Left lung (tissue), 10 donors: ENCODE measurements around the gene SNX1. TPM values are rescaled to one million over a fixed set of nuclear protein-coding genes. Genes with fewer than 3 reads are reported as not detected.
"Not testable (repeated sequence)": the region's sequence is repeated elsewhere in the genome, so short reads cannot be mapped to it uniquely, and the experiment has no call there.

Experiments
- ATAC-seq: fragments of 200-7000 bp; cut with Tn5 transposase; one replicate; pipeline ENCODE4 v1.9.1; 2020; ENCODE audit warnings: moderate library complexity
- DNase-seq, 4 donors: peaks; one replicate each; pipeline ENCODE4 v3.0.0-alpha.2; 2013 to 2020
- H3K27ac ChIP-seq, 2 donors: fragments of 200-600 bp; sonication (generic) in 1 of 2; one replicate each; pipeline versions ENCODE4 v1.5.0 to v1.8.0; 2020 to 2021
- H3K27me3 ChIP-seq, 2 donors: fragments of 200-600 bp; sonication (generic) in 1 of 2; one replicate each; pipeline versions ENCODE4 v1.5.0 to v1.8.0; 2020 to 2021
- H3K36me3 ChIP-seq, 2 donors: fragments of 200-600 bp; sonication (generic) in 1 of 2; one replicate each; pipeline versions ENCODE4 v1.5.0 to v1.8.0; 2020 to 2021
- H3K4me1 ChIP-seq, 2 donors: fragments of 200-600 bp; one replicate each; pipeline ENCODE4 v1.8.0; 2021
- H3K4me3 ChIP-seq, 2 donors: fragments of 200-600 bp; sonication (generic) in 1 of 2; one replicate each; pipeline versions ENCODE4 v1.5.0 to v1.8.0; 2020 to 2021; ENCODE audit warnings: mild to moderate bottlenecking in 1 of 2
- H3K9me3 ChIP-seq, 2 donors: fragments of 200-600 bp; sonication (generic) in 1 of 2; one replicate each; pipeline versions ENCODE4 v1.5.0 to v1.8.0; 2020 to 2021
- intact Hi-C, 2 donors: fragments of 100-400 bp; cut with DNase I; formaldehyde crosslinking; loops; one replicate each; pipeline versions ENCODE4 v1.11.2 to v1.14.2; 2022
- polyA plus RNA-seq, 6 donors: library from polyadenylated mRNA; unstranded; fragments of 120-200 nt; gene quantifications; one replicate each; pipeline ENCODE4 v1.2.1, GENCODE V29; 2013; ENCODE audit not compliant: insufficient read length in 6 of 6
- total RNA-seq, 2 donors: library from RNA; stranded (reverse); fragmentation: NEBNext Ultra II Directional; extraction: Animal tissue kit (Norgen Biotek cat#: 25700); gene quantifications; one replicate each; pipeline ENCODE4 v1.2.1, GENCODE V29; 2021
- TF ChIP-seq, protein P1 (sequence below), 2 donors: fragments of 200-600 bp; sonication (generic) in 1 of 2; IDR thresholded peaks; one replicate each; pipeline versions ENCODE4 v1.5.0 to v1.8.0; 2021; ENCODE audit warnings: antibody characterized with exemption in 2 of 2
- donor health status: DM: no; HTN: yes; CAD: no.
- donor health status: DM: no; HTN: no; CAD: no.

The SNX1 gene
- total and polyA plus RNA-seq, 8 donors, result 121 to 160 (median 126) TPM

GRCh38 chr15:64110950-64111678 lies 15.3 kb downstream of the SNX1 start:
- Histone ChIP-seq H3K9me3 (no peaks in the 10 kb centered on the region), H3K27ac (peak overlapping the region in 1 of 2 donors; percentile 55), H3K36me3 (peaks cover 0 to 39% of the 10 kb centered on the region in 2 donors), H3K4me3 (no peak overlapping the region), H3K4me1 (peaks cover 17 to 78% of the 10 kb centered on the region in 2 donors), H3K27me3 (no peaks in the 10 kb centered on the region)
- TF ChIP-seq, protein P1, sequence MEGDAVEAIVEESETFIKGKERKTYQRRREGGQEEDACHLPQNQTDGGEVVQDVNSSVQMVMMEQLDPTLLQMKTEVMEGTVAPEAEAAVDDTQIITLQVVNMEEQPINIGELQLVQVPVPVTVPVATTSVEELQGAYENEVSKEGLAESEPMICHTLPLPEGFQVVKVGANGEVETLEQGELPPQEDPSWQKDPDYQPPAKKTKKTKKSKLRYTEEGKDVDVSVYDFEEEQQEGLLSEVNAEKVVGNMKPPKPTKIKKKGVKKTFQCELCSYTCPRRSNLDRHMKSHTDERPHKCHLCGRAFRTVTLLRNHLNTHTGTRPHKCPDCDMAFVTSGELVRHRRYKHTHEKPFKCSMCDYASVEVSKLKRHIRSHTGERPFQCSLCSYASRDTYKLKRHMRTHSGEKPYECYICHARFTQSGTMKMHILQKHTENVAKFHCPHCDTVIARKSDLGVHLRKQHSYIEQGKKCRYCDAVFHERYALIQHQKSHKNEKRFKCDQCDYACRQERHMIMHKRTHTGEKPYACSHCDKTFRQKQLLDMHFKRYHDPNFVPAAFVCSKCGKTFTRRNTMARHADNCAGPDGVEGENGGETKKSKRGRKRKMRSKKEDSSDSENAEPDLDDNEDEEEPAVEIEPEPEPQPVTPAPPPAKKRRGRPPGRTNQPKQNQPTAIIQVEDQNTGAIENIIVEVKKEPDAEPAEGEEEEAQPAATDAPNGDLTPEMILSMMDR (IDR thresholded peaks at IDR 0.05), result no peak
- ATAC-seq (no peak), DNase-seq (no peak)
- intact Hi-C loops, result no loop called here

- ATAC-seq (no peak), DNase-seq (no peak)
- Histone ChIP-seq H3K36me3 (peaks cover 0 to 44% of the 10 kb centered on the region in 2 donors), H3K9me3 (no peaks in the 10 kb centered on the region), H3K4me3 (no peak overlapping the region), H3K27me3 (no peaks in the 10 kb centered on the region), H3K4me1 (peaks cover 12 to 72% of the 10 kb centered on the region in 2 donors), H3K27ac (no peak overlapping the region)
- intact Hi-C loops, result no loop called here
- TF ChIP-seq, protein P1 (IDR thresholded peaks at IDR 0.05), result no peak
These were observed 15.9 kb downstream of the SNX1 start for GRCh38 chr15:64111679-64112050.

DNA sequence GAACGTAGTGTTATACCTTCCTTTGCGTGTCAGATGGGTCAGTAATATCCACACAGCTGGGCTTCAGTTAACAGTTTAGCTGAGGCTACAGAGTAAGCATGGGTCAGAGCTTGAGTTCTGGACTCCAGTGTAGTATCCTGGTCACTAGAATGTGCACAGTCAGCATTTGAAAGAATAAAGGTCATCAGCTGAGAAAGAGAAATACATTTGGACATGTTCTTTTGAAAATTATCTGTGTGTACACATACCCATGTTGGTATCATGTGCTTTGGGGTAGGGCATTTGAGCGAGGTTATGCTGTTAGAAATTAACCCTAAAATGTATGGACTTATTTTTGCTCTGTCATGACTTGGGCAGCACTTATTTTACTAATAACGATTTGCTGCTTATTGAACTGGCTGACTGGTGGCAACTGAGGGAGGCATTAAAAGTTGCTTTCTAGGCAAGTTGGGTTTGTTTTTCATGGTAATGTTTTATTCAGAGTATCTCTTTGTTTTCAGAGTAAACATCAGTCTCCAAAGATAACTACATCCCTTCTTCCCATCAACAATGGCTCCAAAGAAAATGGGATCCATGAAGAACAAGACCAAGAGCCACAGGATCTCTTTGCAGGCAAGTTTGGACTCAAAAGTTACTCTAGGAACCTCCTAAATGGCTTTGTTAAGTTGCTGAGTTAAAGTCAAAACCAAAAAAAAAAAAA lies 16.4 kb downstream of the SNX1 start:
- Histone ChIP-seq H3K27me3 (no peaks in the 10 kb centered on the region), H3K4me1 (peaks cover 11 to 67% of the 10 kb centered on the region in 2 donors), H3K27ac (peak overlapping the region in 1 of 2 donors; percentile 58), H3K4me3 (no peak overlapping the region), H3K9me3 (no peaks in the 10 kb centered on the region), H3K36me3 (peaks cover 0 to 50% of the 10 kb centered on the region in 2 donors)
- DNase-seq, result no peak
- intact Hi-C loops, result no loop called here
- TF ChIP-seq, protein P1 (IDR thresholded peaks at IDR 0.05), result no peak
- peak; percentile 11 for ATAC-seq

GRCh38 chr15:64112904-64113303 lies 17.1 kb downstream of the SNX1 start:
- DNase-seq, result no peak
- Histone ChIP-seq H3K27me3 (no peaks in the 10 kb centered on the region), H3K36me3 (peaks cover 0 to 57% of the 10 kb centered on the region in 2 donors), H3K4me3 (no peak overlapping the region), H3K9me3 (no peaks in the 10 kb centered on the region), H3K4me1 (peaks cover 15 to 60% of the 10 kb centered on the region in 2 donors), H3K27ac (peak overlapping the region in 1 of 2 donors; percentile 58)
- TF ChIP-seq, protein P1 (IDR thresholded peaks at IDR 0.05), result no peak
- ATAC-seq, result peak; percentile 7
- intact Hi-C loops, result no loop called here

DNA sequence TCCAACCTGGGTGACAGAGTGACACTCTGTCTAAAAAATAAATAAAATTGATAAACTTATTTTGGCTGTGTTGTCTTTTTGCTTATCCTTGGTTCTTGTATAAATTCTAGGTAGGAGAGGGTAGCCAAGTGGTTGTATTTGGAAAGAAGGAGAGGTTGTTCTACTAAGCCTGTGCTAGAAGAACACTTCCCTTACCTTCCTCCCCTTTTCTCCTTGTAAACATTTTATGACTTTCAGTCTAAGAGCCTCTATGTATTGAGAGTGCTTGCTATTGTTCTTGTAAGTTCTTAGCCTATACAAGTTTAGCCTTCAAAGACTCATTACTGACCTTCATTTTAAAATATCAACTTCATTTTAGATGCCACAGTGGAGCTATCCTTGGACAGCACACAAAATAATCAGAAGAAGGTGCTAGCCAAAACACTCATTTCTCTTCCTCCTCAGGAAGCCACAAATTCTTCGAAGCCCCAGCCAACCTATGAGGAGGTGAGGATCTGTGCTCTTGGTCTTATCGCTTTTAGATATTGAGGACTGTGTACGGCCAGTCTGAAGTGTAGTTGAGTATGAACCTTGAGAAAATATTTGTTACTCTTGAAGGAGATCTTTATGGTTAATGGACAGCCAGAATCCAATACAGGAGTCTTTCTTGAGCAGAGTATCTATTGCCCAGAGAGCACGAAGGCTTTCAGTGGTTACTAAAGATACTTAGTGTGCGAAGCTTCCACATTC lies 22.1 kb downstream of the SNX1 start:
- TF ChIP-seq, protein P1 (IDR thresholded peaks at IDR 0.05), result no peak
- Histone ChIP-seq H3K9me3 (no peaks in the 10 kb centered on the region), H3K27me3 (no peaks in the 10 kb centered on the region), H3K27ac (no peak overlapping the region), H3K4me3 (no peak overlapping the region), H3K36me3 (peaks cover 0 to 100% of the 10 kb centered on the region in 2 donors), H3K4me1 (peaks cover 9 to 10% of the 10 kb centered on the region in 2 donors)
- ATAC-seq (peak; percentile 94), DNase-seq (no peak)
- intact Hi-C loops, result no loop called here

- H3K27me3 ChIP-seq, intact Hi-C loops, H3K4me3 ChIP-seq, ATAC-seq, DNase-seq, H3K4me1 ChIP-seq, H3K27ac ChIP-seq, H3K9me3 ChIP-seq: not testable (repeated sequence)
- H3K36me3 ChIP-seq, result peaks cover 0 to 100% of the 10 kb centered on the region in 2 donors
These were observed 24.5 kb downstream of the SNX1 start for GRCh38 chr15:64120322-64120721.
